ENCODE measurements around the gene G3BP2.
A peak's percentile ranks its signal among the peaks of the same experiment; 100 is the strongest.

G3BP2 gene

DNA sequence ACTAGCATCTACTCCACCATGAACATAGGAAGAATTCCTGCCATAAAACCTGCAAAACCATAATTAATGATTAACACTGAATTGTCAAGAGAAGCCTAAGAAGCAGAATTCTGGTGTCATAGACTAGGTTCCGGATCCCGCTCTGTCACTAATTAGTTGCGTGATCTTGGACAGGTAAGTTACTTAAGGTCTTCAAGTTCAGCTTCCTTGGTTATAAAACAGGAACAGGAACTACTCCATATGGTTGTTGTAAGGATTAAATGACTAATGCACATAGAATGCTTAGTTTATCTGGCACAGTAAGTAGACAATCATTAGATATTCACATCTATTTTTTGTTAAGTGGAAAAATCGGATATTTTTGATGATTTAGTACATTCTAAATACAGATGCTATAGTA, 14.3 kb downstream of the G3BP2 start:
- Histone ChIP-seq H3K9ac (ENCODE audit: low read length) (no peak overlapping the region), H3K27ac (ENCODE audit: low read length) (no peak overlapping the region), H4K20me1 (ENCODE audit: insufficient read depth, low read length) (peaks cover 58% of the 10 kb centered on the region), H3K9me3 (ENCODE audit: insufficient read depth, low read length) (no peaks in the 10 kb centered on the region), H3K4me2 (ENCODE audit: low read length) (no peak overlapping the region), H3K36me3 (replicated peaks; ENCODE audit: low read depth, low read length) (peaks cover 52% of the 10 kb centered on the region), H3K4me3 (ENCODE audit: low read length) (no peak overlapping the region), H2AFZ (ENCODE audit: low read depth, low read length) (no peak overlapping the region), H3K4me1 (ENCODE audit: low read length) (peaks cover 35% of the 10 kb centered on the region), H3K79me2 (ENCODE audit: low read length) (peaks cover 77% of the 10 kb centered on the region), H3K27me3 (ENCODE audit: low read depth, low read length) (no peaks in the 10 kb centered on the region)
- TF ChIP-seq EZH2phosphoT487 (IDR thresholded peaks at IDR 0.05; ENCODE audit: low read depth): no peak

GRCh38 chr4:75655562-75655961, 17.6 kb downstream of the G3BP2 start:
- Histone ChIP-seq H3K27me3 (ENCODE audit: low read depth, low read length) (no peaks in the 10 kb centered on the region), H3K27ac (ENCODE audit: low read length) (peak overlapping the region; percentile 57), H3K4me3 (ENCODE audit: low read length) (no peak overlapping the region), H3K4me2 (ENCODE audit: low read length) (no peak overlapping the region), H3K9ac (ENCODE audit: low read length) (no peak overlapping the region), H3K4me1 (ENCODE audit: low read length) (peaks cover 35% of the 10 kb centered on the region), H4K20me1 (ENCODE audit: insufficient read depth, low read length) (peaks cover 48% of the 10 kb centered on the region), H3K9me3 (ENCODE audit: insufficient read depth, low read length) (no peaks in the 10 kb centered on the region), H3K79me2 (ENCODE audit: low read length) (peaks cover 64% of the 10 kb centered on the region), H3K36me3 (replicated peaks; ENCODE audit: low read depth, low read length) (peaks cover 68% of the 10 kb centered on the region), H2AFZ (ENCODE audit: low read depth, low read length) (no peak overlapping the region)
- no peak for TF ChIP-seq EZH2phosphoT487 (IDR thresholded peaks at IDR 0.05; ENCODE audit: low read depth)
- TF ChIP-seq, protein P1, sequence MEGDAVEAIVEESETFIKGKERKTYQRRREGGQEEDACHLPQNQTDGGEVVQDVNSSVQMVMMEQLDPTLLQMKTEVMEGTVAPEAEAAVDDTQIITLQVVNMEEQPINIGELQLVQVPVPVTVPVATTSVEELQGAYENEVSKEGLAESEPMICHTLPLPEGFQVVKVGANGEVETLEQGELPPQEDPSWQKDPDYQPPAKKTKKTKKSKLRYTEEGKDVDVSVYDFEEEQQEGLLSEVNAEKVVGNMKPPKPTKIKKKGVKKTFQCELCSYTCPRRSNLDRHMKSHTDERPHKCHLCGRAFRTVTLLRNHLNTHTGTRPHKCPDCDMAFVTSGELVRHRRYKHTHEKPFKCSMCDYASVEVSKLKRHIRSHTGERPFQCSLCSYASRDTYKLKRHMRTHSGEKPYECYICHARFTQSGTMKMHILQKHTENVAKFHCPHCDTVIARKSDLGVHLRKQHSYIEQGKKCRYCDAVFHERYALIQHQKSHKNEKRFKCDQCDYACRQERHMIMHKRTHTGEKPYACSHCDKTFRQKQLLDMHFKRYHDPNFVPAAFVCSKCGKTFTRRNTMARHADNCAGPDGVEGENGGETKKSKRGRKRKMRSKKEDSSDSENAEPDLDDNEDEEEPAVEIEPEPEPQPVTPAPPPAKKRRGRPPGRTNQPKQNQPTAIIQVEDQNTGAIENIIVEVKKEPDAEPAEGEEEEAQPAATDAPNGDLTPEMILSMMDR (IDR thresholded peaks at IDR 0.05; ENCODE audit: low read depth, low read length): no peak

DNA sequence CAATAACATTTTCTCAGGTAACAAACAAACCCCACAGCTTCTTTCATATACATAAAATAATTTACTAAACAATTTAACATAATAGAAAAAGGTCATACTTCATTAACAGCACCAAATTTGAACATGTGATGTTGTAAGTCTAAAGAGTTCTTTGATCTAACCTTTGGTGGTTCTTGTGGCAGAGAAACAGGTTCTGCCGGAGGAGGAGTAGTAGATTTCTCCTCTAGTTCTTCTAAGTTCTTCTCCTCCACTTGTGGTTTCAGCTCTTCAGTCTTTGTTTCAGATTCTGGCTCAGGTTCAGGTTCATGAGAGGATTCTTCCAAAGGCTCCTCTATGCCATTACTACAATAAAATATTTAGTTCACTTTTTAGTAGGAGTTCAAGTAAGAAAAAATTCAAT, 18.3 kb downstream of the G3BP2 start:
- peaks cover 64% of the 10 kb centered on the region for H3K36me3 ChIP-seq (replicated peaks; ENCODE audit: low read depth, low read length)
- H3K9me3 ChIP-seq (ENCODE audit: insufficient read depth, low read length): no peaks in the 10 kb centered on the region
- peaks cover 58% of the 10 kb centered on the region for H3K79me2 ChIP-seq (ENCODE audit: low read length)
- peak overlapping the region; percentile 57; the same call in 1 of the 2 replicates for H3K27ac ChIP-seq (ENCODE audit: low read length)
- H3K9ac ChIP-seq (ENCODE audit: low read length): no peak overlapping the region
- no peak overlapping the region for H3K4me2 ChIP-seq (ENCODE audit: low read length)
- H3K4me3 ChIP-seq (ENCODE audit: low read length): no peak overlapping the region
- peaks cover 35% of the 10 kb centered on the region for H3K4me1 ChIP-seq (ENCODE audit: low read length)
- no peak for TF ChIP-seq EZH2phosphoT487 (IDR thresholded peaks at IDR 0.05; ENCODE audit: low read depth)
- TF ChIP-seq, protein P1 (IDR thresholded peaks at IDR 0.05; ENCODE audit: low read depth, low read length): no peak
- H3K27me3 ChIP-seq (ENCODE audit: low read depth, low read length): no peaks in the 10 kb centered on the region
- H4K20me1 ChIP-seq (ENCODE audit: insufficient read depth, low read length): peaks cover 43% of the 10 kb centered on the region
- H2AFZ ChIP-seq (ENCODE audit: low read depth, low read length): no peak overlapping the region

GRCh38 chr4:75653845-75654503, 19.2 kb downstream of the G3BP2 start:
- Histone ChIP-seq H3K36me3 (replicated peaks; ENCODE audit: low read depth, low read length) (peaks cover 59% of the 10 kb centered on the region), H3K9ac (ENCODE audit: low read length) (no peak overlapping the region), H3K27ac (ENCODE audit: low read length) (no peak overlapping the region), H4K20me1 (ENCODE audit: insufficient read depth, low read length) (peaks cover 37% of the 10 kb centered on the region), H3K4me2 (ENCODE audit: low read length) (no peak overlapping the region), H2AFZ (ENCODE audit: low read depth, low read length) (no peak overlapping the region), H3K4me3 (ENCODE audit: low read length) (no peak overlapping the region), H3K9me3 (ENCODE audit: insufficient read depth, low read length) (no peaks in the 10 kb centered on the region), H3K4me1 (ENCODE audit: low read length) (peaks cover 30% of the 10 kb centered on the region), H3K79me2 (ENCODE audit: low read length) (peaks cover 52% of the 10 kb centered on the region), H3K27me3 (ENCODE audit: low read depth, low read length) (no peaks in the 10 kb centered on the region)
- TF ChIP-seq EZH2phosphoT487 (IDR thresholded peaks at IDR 0.05; ENCODE audit: low read depth): no peak
- TF ChIP-seq, protein P1 (IDR thresholded peaks at IDR 0.05; ENCODE audit: low read depth, low read length): peak; percentile 45
